NT2/D1 (cell line): ENCODE measurements around the gene FAM89B.

Experiments used
- SUZ12 ChIP-seq: IDR thresholded peaks from 2 replicates; pipeline ENCODE4 v1.6.1; 2011; ENCODE audit not compliant: insufficient read length, insufficient read depth; ENCODE audit errors: extremely low read depth
- YY1 ChIP-seq: IDR thresholded peaks from 2 replicates; pipeline ENCODE4 v1.6.1; 2011; ENCODE audit not compliant: insufficient read length, insufficient read depth
- ZNF274 ChIP-seq: IDR thresholded peaks from 2 replicates; pipeline ENCODE4 v1.6.1; 2011; ENCODE audit warnings: mild to moderate bottlenecking, low read depth, low read length

DNA sequence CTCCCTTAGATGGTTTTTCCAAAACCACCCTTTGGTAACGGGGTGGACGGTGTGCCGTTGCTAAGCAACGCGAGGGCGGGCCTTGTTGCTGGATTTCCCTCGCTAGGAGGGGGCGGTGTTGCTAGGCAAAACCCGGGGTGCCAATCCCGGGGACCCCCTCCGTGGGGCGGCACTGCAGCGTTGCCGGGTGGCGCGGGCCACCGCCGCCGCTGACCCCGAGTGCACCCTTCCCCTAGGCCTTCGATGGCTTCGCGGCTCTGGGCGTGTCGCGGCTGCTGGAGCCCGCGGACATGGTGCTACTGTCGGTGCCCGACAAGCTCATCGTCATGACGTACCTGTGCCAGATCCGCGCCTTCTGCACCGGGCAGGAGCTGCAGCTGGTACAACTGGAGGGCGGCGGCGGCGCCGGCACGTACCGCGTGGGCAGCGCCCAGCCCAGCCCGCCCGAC, 12.4 kb downstream of the FAM89B start:
- TF ChIP-seq YY1 (no peak), SUZ12 (no peak), ZNF274 (no peak)
